Activated T-cell treated with anti-CD3 and anti-CD28 coated beads for 24 hours (primary cell): ENCODE results near the gene ZNF492.
"Not testable (repeated sequence)": the region's sequence is repeated elsewhere in the genome, so short reads cannot be mapped to it uniquely, and the experiment has no call there.

Source experiments
- DNase-seq: peaks from one replicate; pipeline ENCODE4 v3.0.0-alpha.2; 2020; ENCODE audit warnings: low read depth

The ZNF492 gene

GRCh38 chr19:22633706-22634449 lies at the start of gene ZNF492:
Gene ZNF492 (plus strand): TSS chr19:22634324. CDS start chr19:22653400, 19,076 bp downstream.
- DNase-seq, result peak; percentile 75

GRCh38 chr19:22595422-22595821 lies 38.7 kb upstream of the ZNF492 start:
- no peak for DNase-seq

GRCh38 chr19:22595918-22596341 lies 38.2 kb upstream of the ZNF492 start:
- no peak for DNase-seq

- DNase-seq, result no peak
Observed at GRCh38 chr19:22600690-22601648, 33.2 kb upstream of the ZNF492 start.

GRCh38 chr19:22601906-22602630 lies 32.1 kb upstream of the ZNF492 start:
- no peak for DNase-seq

- no peak for DNase-seq
Observed at GRCh38 chr19:22602631-22603272, 31.4 kb upstream of the ZNF492 start.

- DNase-seq, result no peak
Observed at GRCh38 chr19:22603518-22604440, 30.3 kb upstream of the ZNF492 start.

- DNase-seq, result no peak
Observed at GRCh38 chr19:22604571-22605274, 29.4 kb upstream of the ZNF492 start.

- DNase-seq, result no peak
Observed at GRCh38 chr19:22605275-22606211, 28.6 kb upstream of the ZNF492 start.

- DNase-seq, result no peak
Observed at GRCh38 chr19:22606212-22606553, 27.9 kb upstream of the ZNF492 start.

GRCh38 chr19:22606954-22607652 lies 27.0 kb upstream of the ZNF492 start:
- no peak for DNase-seq

- DNase-seq, result no peak
Observed at GRCh38 chr19:22607653-22608430, 26.3 kb upstream of the ZNF492 start.

- DNase-seq, result no peak
Observed at GRCh38 chr19:22608441-22608840, 25.7 kb upstream of the ZNF492 start.

- DNase-seq, result no peak
Observed at GRCh38 chr19:22609630-22610029, 24.5 kb upstream of the ZNF492 start.

- no peak for DNase-seq
Observed at GRCh38 chr19:22610121-22610520, 24.0 kb upstream of the ZNF492 start.

GRCh38 chr19:22612316-22612715 lies 21.8 kb upstream of the ZNF492 start:
- no peak for DNase-seq

GRCh38 chr19:22616659-22617058 lies 17.5 kb upstream of the ZNF492 start:
- no peak for DNase-seq

GRCh38 chr19:22617181-22617580 lies 16.9 kb upstream of the ZNF492 start:
- not testable (repeated sequence) for DNase-seq
